ENCODE results near the gene PARP15. TPM values are rescaled to one million over a fixed set of nuclear protein-coding genes. Genes with fewer than 3 reads are reported as not detected.

PARP15 gene
- total and polyA plus RNA-seq, 2 experiments from 2014 or later: 0.39 to 0.87 TPM

DNA sequence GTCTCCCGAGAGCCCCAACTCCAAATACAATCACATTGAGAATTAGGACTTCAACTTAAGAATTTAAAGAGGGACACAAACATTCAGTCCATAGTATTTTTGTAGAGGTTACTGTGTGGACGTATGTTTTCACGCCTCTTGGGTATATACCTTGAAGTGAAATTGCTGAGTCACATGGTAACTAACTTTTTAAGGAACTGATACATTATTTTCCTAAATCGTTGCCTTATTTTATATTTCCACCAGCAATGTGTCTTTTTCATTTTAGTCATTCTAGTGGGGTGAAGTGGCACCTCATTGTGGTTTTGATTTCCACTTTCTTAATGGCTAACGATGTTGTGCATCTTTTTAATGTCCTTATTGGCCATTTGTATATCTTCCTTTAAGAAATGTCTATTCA lies 11.8 kb downstream of the PARP15 start (continued):
- TF ChIP-seq, protein P1, sequence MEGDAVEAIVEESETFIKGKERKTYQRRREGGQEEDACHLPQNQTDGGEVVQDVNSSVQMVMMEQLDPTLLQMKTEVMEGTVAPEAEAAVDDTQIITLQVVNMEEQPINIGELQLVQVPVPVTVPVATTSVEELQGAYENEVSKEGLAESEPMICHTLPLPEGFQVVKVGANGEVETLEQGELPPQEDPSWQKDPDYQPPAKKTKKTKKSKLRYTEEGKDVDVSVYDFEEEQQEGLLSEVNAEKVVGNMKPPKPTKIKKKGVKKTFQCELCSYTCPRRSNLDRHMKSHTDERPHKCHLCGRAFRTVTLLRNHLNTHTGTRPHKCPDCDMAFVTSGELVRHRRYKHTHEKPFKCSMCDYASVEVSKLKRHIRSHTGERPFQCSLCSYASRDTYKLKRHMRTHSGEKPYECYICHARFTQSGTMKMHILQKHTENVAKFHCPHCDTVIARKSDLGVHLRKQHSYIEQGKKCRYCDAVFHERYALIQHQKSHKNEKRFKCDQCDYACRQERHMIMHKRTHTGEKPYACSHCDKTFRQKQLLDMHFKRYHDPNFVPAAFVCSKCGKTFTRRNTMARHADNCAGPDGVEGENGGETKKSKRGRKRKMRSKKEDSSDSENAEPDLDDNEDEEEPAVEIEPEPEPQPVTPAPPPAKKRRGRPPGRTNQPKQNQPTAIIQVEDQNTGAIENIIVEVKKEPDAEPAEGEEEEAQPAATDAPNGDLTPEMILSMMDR (conservative IDR thresholded peaks at IDR 0.05; ENCODE audit: low read depth in 2 of 2): no peak
- no peak for TF ChIP-seq POLR2AphosphoS5 (IDR thresholded peaks at IDR 0.05; ENCODE audit: low read depth)
- no peak for TF ChIP-seq CREB1 (CRISPR knock-in tag; IDR thresholded peaks at IDR 0.05; ENCODE audit: low read depth)
- no peak for TF ChIP-seq STAT1 (IDR thresholded peaks at IDR 0.05; ENCODE audit: unreplicated experiment)
- TF ChIP-seq, protein P2, sequence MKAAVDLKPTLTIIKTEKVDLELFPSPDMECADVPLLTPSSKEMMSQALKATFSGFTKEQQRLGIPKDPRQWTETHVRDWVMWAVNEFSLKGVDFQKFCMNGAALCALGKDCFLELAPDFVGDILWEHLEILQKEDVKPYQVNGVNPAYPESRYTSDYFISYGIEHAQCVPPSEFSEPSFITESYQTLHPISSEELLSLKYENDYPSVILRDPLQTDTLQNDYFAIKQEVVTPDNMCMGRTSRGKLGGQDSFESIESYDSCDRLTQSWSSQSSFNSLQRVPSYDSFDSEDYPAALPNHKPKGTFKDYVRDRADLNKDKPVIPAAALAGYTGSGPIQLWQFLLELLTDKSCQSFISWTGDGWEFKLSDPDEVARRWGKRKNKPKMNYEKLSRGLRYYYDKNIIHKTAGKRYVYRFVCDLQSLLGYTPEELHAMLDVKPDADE (IDR thresholded peaks at IDR 0.05): no peak
- no peak for TF ChIP-seq ZNF331 (CRISPR knock-in tag; IDR thresholded peaks at IDR 0.05; ENCODE audit: low read depth)
- TF ChIP-seq NANOG (IDR thresholded peaks at IDR 0.05; ENCODE audit: borderline replicate concordance): no peak

DNA sequence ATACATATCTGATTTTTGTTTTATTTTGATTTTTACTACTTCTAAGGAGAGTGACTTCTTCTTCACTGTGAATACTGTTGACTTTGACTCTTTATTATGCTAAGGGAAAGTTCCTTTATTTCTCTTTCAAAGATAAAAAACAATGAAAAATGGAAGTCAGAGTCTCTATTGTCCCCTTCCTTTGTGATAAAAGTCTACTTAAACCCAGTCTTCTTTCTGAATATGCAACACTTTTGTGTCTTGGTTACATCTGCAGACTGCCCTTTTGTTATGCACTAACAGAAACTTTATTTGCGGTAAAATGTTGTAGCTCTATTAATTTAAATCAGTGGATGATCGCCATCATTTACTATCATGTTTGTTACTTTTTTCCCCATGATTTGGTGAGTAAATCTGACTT lies 13.2 kb downstream of the PARP15 start:
- TF ChIP-seq, protein P2 (IDR thresholded peaks at IDR 0.05): no peak
- TF ChIP-seq, protein P3, sequence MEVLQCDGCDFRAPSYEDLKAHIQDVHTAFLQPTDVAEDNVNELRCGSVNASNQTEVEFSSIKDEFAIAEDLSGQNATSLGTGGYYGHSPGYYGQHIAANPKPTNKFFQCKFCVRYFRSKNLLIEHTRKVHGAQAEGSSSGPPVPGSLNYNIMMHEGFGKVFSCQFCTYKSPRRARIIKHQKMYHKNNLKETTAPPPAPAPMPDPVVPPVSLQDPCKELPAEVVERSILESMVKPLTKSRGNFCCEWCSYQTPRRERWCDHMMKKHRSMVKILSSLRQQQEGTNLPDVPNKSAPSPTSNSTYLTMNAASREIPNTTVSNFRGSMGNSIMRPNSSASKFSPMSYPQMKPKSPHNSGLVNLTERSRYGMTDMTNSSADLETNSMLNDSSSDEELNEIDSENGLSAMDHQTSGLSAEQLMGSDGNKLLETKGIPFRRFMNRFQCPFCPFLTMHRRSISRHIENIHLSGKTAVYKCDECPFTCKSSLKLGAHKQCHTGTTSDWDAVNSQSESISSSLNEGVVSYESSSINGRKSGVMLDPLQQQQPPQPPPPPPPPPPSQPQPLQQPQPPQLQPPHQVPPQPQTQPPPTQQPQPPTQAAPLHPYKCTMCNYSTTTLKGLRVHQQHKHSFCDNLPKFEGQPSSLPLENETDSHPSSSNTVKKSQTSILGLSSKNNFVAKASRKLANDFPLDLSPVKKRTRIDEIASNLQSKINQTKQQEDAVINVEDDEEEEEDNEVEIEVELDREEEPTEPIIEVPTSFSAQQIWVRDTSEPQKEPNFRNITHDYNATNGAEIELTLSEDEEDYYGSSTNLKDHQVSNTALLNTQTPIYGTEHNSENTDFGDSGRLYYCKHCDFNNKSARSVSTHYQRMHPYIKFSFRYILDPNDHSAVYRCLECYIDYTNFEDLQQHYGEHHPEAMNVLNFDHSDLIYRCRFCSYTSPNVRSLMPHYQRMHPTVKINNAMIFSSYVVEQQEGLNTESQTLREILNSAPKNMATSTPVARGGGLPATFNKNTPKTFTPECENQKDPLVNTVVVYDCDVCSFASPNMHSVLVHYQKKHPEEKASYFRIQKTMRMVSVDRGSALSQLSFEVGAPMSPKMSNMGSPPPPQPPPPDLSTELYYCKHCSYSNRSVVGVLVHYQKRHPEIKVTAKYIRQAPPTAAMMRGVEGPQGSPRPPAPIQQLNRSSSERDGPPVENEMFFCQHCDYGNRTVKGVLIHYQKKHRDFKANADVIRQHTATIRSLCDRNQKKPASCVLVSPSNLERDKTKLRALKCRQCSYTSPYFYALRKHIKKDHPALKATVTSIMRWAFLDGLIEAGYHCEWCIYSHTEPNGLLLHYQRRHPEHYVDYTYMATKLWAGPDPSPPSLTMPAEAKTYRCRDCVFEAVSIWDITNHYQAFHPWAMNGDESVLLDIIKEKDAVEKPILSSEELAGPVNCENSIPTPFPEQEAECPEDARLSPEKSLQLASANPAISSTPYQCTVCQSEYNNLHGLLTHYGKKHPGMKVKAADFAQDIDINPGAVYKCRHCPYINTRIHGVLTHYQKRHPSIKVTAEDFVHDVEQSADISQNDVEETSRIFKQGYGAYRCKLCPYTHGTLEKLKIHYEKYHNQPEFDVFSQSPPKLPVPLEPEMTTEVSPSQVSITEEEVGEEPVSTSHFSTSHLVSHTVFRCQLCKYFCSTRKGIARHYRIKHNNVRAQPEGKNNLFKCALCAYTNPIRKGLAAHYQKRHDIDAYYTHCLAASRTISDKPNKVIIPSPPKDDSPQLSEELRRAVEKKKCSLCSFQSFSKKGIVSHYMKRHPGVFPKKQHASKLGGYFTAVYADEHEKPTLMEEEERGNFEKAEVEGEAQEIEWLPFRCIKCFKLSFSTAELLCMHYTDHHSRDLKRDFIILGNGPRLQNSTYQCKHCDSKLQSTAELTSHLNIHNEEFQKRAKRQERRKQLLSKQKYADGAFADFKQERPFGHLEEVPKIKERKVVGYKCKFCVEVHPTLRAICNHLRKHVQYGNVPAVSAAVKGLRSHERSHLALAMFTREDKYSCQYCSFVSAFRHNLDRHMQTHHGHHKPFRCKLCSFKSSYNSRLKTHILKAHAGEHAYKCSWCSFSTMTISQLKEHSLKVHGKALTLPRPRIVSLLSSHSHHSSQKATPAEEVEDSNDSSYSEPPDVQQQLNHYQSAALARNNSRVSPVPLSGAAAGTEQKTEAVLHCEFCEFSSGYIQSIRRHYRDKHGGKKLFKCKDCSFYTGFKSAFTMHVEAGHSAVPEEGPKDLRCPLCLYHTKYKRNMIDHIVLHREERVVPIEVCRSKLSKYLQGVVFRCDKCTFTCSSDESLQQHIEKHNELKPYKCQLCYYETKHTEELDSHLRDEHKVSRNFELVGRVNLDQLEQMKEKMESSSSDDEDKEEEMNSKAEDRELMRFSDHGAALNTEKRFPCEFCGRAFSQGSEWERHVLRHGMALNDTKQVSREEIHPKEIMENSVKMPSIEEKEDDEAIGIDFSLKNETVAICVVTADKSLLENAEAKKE (CRISPR knock-in tag; IDR thresholded peaks at IDR 0.05): no peak
- peaks cover 4% of the 10 kb centered on the region; the same call in 2 of the 3 replicates for H3K9me3 Mint-ChIP-seq
- no peaks in the 10 kb centered on the region for H3K27me3 ChIP-seq (ENCODE audit: insufficient read depth)
- ATAC-seq (no peak), DNase-seq (ENCODE audit: low spot score) (no peak)
- no peak overlapping the region for H3K27ac ChIP-seq (ENCODE audit: low read depth)
- peaks cover 11% of the 10 kb centered on the region for H3K4me1 ChIP-seq (ENCODE audit: insufficient read depth)
- H3K27me3 Mint-ChIP-seq (ENCODE audit: insufficient read depth, low read depth, poor library complexity): no peaks in the 10 kb centered on the region
- H3K9me2 ChIP-seq (ENCODE audit: insufficient read depth): no peaks in the 10 kb centered on the region
- H3K79me2 ChIP-seq (replicated peaks; ENCODE audit: insufficient read depth): no peaks in the 10 kb centered on the region
- no peaks in the 10 kb centered on the region; the same call in 2 of the 3 replicates for H3K36me3 Mint-ChIP-seq (ENCODE audit: low read depth)
- 0 out of 2 replicates have a peak overlapping the region, but pooled peaks have one; percentile 23 for H3K4me2 ChIP-seq
- H2AFZ ChIP-seq: no peak overlapping the region
- peaks cover 8% of the 10 kb centered on the region for H3K4me1 Mint-ChIP-seq
- no peaks in the 10 kb centered on the region for H3K36me3 ChIP-seq (ENCODE audit: insufficient read depth)
- no peak overlapping the region for H3K4me3 ChIP-seq
- no peak overlapping the region for H3K27ac Mint-ChIP-seq
- H4K20me1 ChIP-seq (replicated peaks; ENCODE audit: insufficient read depth): no peaks in the 10 kb centered on the region
- H3F3A ChIP-seq (replicated peaks; ENCODE audit: low read depth): no peaks in the 10 kb centered on the region
- H3K4me3 Mint-ChIP-seq: no peak overlapping the region
